HG02623 (cell line): ENCODE data around the gene ANXA4.

ENCODE experiments used
- ATAC-seq: cut with Tn5 transposase; IDR thresholded peaks from one replicate; pipeline ENCODE4 v1.9.1; 2021; ENCODE audit warnings: moderate library complexity; ENCODE audit not compliant: unreplicated experiment

ANXA4 gene

GRCh38 chr2:69837533-69837932 is 95.6 kb downstream of the ANXA4 start:
- no peak for ATAC-seq

- ATAC-seq: no peak
These were observed 102.1 kb downstream of the ANXA4 start for GRCh38 chr2:69843993-69844392.

GRCh38 chr2:69844560-69844959 is 102.6 kb downstream of the ANXA4 start:
- ATAC-seq: no peak

GRCh38 chr2:69846182-69847067 is 104.5 kb downstream of the ANXA4 start:
- no peak for ATAC-seq

GRCh38 chr2:69847068-69847828 is 105.3 kb downstream of the ANXA4 start:
- ATAC-seq: no peak

GRCh38 chr2:69848186-69848790 is 106.4 kb downstream of the ANXA4 start:
- no peak for ATAC-seq

GRCh38 chr2:69858261-69858660 is 116.3 kb downstream of the ANXA4 start:
- ATAC-seq: no peak

- ATAC-seq: no peak
These were observed 121.4 kb downstream of the ANXA4 start for GRCh38 chr2:69863298-69863697.
